Testis (tissue), 2 donors: Measurements from ENCODE around the gene FGFBP3.

Experiments
- CTCF ChIP-seq, 3 experiments: fragments of 450-650 bp in 2 of 3; fragments of 200-600 bp in 1 of 3; sonication (generic) in 1 of 3; IDR thresholded peaks; one replicate each; pipeline ENCODE4 v1.5.1; 2016 to 2019; ENCODE audit warnings: antibody characterized with exemption in 3 of 3, mild to moderate bottlenecking in 2 of 3, moderate library complexity in 1 of 3
- POLR2A ChIP-seq: fragments of 450-650 bp; IDR thresholded peaks from one replicate; pipeline ENCODE4 v1.6.1; 2017; ENCODE audit warnings: antibody characterized with exemption, mild to moderate bottlenecking, moderate library complexity

- TF ChIP-seq CTCF (IDR thresholded peaks at IDR 0.05), result no peak
- TF ChIP-seq POLR2A, result no peak
Measured at GRCh38 chr10:91864744-91865143, 44.5 kb downstream of the FGFBP3 start.
